ENCODE measurements around the gene TNFSF8.

GRCh38 chr9:114972510-114973136 is 42.2 kb upstream of the TNFSF8 start:
- TF ChIP-seq CBX5 (IDR thresholded peaks at IDR 0.05; ENCODE audit: low read depth, low read length) (no peak), RFX5 (IDR thresholded peaks at IDR 0.05; ENCODE audit: borderline replicate concordance, low read depth, low read length) (no peak), SRF (IDR thresholded peaks at IDR 0.05; ENCODE audit: low read depth, low read length) (no peak), TBP (IDR thresholded peaks at IDR 0.05; ENCODE audit: low read depth, low read length) (no peak), ZNF274 (IDR thresholded peaks at IDR 0.05; ENCODE audit: borderline replicate concordance, extremely low read depth, low read length) (no peak), POLR2AphosphoS5 (IDR thresholded peaks at IDR 0.05; ENCODE audit: low read depth, low read length) (no peak), JUND (IDR thresholded peaks at IDR 0.05; ENCODE audit: low read length) (no peak), CTCF (IDR thresholded peaks at IDR 0.05; ENCODE audit: control extremely low read depth in 1 of 3, insufficient read depth in 1 of 3, low read depth in 1 of 3, low read length in 3 of 3) (no peak)

All from H1 (cell line).